Neuronal stem cell (in vitro differentiated cells): Measurements from ENCODE around the gene DHX58.

ENCODE experiments used
- DNase-seq: peaks from one replicate; pipeline ENCODE4 v3.0.0-alpha.2; 2013; ENCODE audit warnings: low spot score
- H2AFZ ChIP-seq: one replicate; pipeline ENCODE4 v1.6.1; 2013; ENCODE audit warnings: mild to moderate bottlenecking, low read length, inconsistent platforms
- H2AK5ac ChIP-seq: 2 replicates; pipeline ENCODE4 v1.6.1; 2013; ENCODE audit warnings: low read depth, mild to moderate bottlenecking, inconsistent platforms, low read length, moderate library complexity, mixed read lengths
- H2BK120ac ChIP-seq: 2 replicates; pipeline ENCODE4 v1.6.1; 2013; ENCODE audit warnings: low read depth, mild to moderate bottlenecking, inconsistent platforms, low read length, moderate library complexity, mixed read lengths
- H2BK12ac ChIP-seq: one replicate; pipeline ENCODE4 v1.6.1; 2013; ENCODE audit warnings: low read length, inconsistent platforms
- H2BK15ac ChIP-seq: 2 replicates; pipeline ENCODE4 v1.6.1; 2013; ENCODE audit warnings: mild to moderate bottlenecking, low read length, inconsistent platforms, mixed read lengths
- H2BK5ac ChIP-seq: one replicate; pipeline ENCODE4 v1.6.1; 2013; ENCODE audit warnings: inconsistent platforms, mild to moderate bottlenecking, low read length, moderate library complexity
- H3K14ac ChIP-seq: one replicate; pipeline ENCODE4 v1.6.1; 2013; ENCODE audit warnings: low read length, inconsistent platforms
- H3K18ac ChIP-seq: 2 replicates; pipeline ENCODE4 v1.6.1; 2013; ENCODE audit warnings: low read length, inconsistent platforms
- H3K23ac ChIP-seq: 2 replicates; pipeline ENCODE4 v1.6.1; 2013; ENCODE audit warnings: low read depth, mild to moderate bottlenecking, mixed read lengths, low read length, inconsistent platforms; ENCODE audit not compliant: poor library complexity
- H3K27ac ChIP-seq: replicated peaks from 3 replicates; pipeline ENCODE4 v1.5.1; 2013; ENCODE audit warnings: low read length, inconsistent platforms
- H3K27me3 ChIP-seq, 3 experiments: 2 replicates each; pipeline ENCODE4 v1.6.1; 2013; ENCODE audit warnings: low read length in 3 of 3, mild to moderate bottlenecking in 2 of 3, inconsistent platforms in 1 of 3, low read depth in 1 of 3, mixed read lengths in 1 of 3, moderate library complexity in 1 of 3; ENCODE audit not compliant: control insufficient read depth in 3 of 3, insufficient read depth in 3 of 3
- H3K36me3 ChIP-seq, 2 donors: replicated peaks in 1 of 2; 2 replicates each; pipeline ENCODE4 v1.6.1; 2013; ENCODE audit warnings: low read length in 2 of 2; ENCODE audit not compliant: control insufficient read depth in 2 of 2, insufficient read depth in 2 of 2
- H3K4ac ChIP-seq: 2 replicates; pipeline ENCODE4 v1.6.1; 2013; ENCODE audit warnings: inconsistent platforms, mild to moderate bottlenecking, low read length, moderate library complexity
- H3K4me1 ChIP-seq, 2 donors: 1 replicate in 1 of 2; 2 replicates in 1 of 2; pipeline ENCODE4 v1.6.1; 2013; ENCODE audit warnings: low read length in 2 of 2, low read depth in 1 of 2; ENCODE audit not compliant: control insufficient read depth in 2 of 2, insufficient read depth in 1 of 2
- H3K4me2 ChIP-seq: one replicate; pipeline ENCODE4 v1.6.1; 2013; ENCODE audit warnings: mild to moderate bottlenecking, low read length, inconsistent platforms; ENCODE audit not compliant: insufficient read depth, poor library complexity, severe bottlenecking
- H3K4me3 ChIP-seq, 2 donors: 2 replicates each; pipeline ENCODE4 v1.5.1; 2013; ENCODE audit warnings: low read length in 2 of 2, mild to moderate bottlenecking in 2 of 2, inconsistent platforms in 1 of 2, moderate library complexity in 1 of 2
- H3K79me1 ChIP-seq: one replicate; pipeline ENCODE4 v1.6.1; 2013; ENCODE audit warnings: low read depth, mild to moderate bottlenecking, inconsistent platforms, low read length, moderate library complexity
- H3K9ac ChIP-seq: one replicate; pipeline ENCODE4 v1.6.1; 2013; ENCODE audit warnings: mild to moderate bottlenecking, low read depth, low read length, inconsistent platforms; ENCODE audit not compliant: poor library complexity
- H3K9me3 ChIP-seq, 2 donors: replicated peaks in 1 of 2; 2 replicates each; pipeline versions ENCODE3 to v1.6.1; 2013; ENCODE audit warnings: low read length in 2 of 2, mild to moderate bottlenecking in 2 of 2, inconsistent platforms in 1 of 2, low read depth in 1 of 2, mixed read lengths in 1 of 2, moderate library complexity in 1 of 2; ENCODE audit not compliant: control insufficient read depth in 2 of 2, insufficient read depth in 1 of 2
- H4K8ac ChIP-seq: one replicate; pipeline ENCODE4 v1.6.1; 2013; ENCODE audit warnings: low read depth, mild to moderate bottlenecking, inconsistent platforms, low read length, moderate library complexity
- H4K91ac ChIP-seq: one replicate; pipeline ENCODE4 v1.6.1; 2013; ENCODE audit warnings: low read length, low read depth, mild to moderate bottlenecking, inconsistent platforms; ENCODE audit not compliant: poor library complexity
- WGBS, 2 donors: extraction: QIAGEN DNeasy Blood & Tissue Kit; methylation state at CpG; one replicate each; pipeline ENCODE4 v1.1.7; 2013; ENCODE audit warnings: missing lambda C conversion rate in 2 of 2, mixed read lengths in 1 of 2; ENCODE audit not compliant: insufficient read length in 2 of 2, insufficient replicate concordance in 1 of 2; ENCODE audit errors: extremely low coverage in 2 of 2; 5-methylcytosine and 5-hydroxymethylcytosine counted together

DHX58 gene

GRCh38 chr17:42078396-42079043 is 34.0 kb downstream of the DHX58 start:
- H3K79me1 ChIP-seq, result no peaks in the 10 kb centered on the region
- no peak overlapping the region for H2AK5ac ChIP-seq
- H2BK15ac ChIP-seq, result no peak overlapping the region
- H3K36me3 ChIP-seq, result no peaks in the 10 kb centered on the region
- H3K27me3 ChIP-seq, result peaks cover 0 to 33% (median 5%) of the 10 kb centered on the region in 3 experiments
- no peak overlapping the region for H2BK5ac ChIP-seq
- H3K4me2 ChIP-seq, result no peak overlapping the region
- no CpG with 5 or more reads among the region's 8 CpGs for WGBS, 2 donors
- H3K9me3 ChIP-seq, result no peaks in the 10 kb centered on the region
- peak overlapping the region; percentile 45 for H3K18ac ChIP-seq
- no peak overlapping the region for H4K91ac ChIP-seq
- no peak for DNase-seq
- H3K4me1 ChIP-seq, result no peaks in the 10 kb centered on the region
- no peak overlapping the region for H2BK120ac ChIP-seq
- H3K4ac ChIP-seq, result no peak overlapping the region
- no peak overlapping the region for H3K27ac ChIP-seq
- H3K14ac ChIP-seq, result no peak overlapping the region
- H2BK12ac ChIP-seq, result no peak overlapping the region
- H2AFZ ChIP-seq, result no peak overlapping the region
- no peak overlapping the region for H3K4me3 ChIP-seq
- H3K9ac ChIP-seq, result no peak overlapping the region
- no peak overlapping the region for H3K23ac ChIP-seq
- no peak overlapping the region for H4K8ac ChIP-seq

- no peak overlapping the region for H3K4me3 ChIP-seq
- H4K91ac ChIP-seq, result no peak overlapping the region
- H3K4me2 ChIP-seq, result no peak overlapping the region
- no peak overlapping the region for H3K23ac ChIP-seq
- H2BK15ac ChIP-seq, result no peak overlapping the region
- peak overlapping the region; percentile 25 for H3K18ac ChIP-seq
- H3K4me1 ChIP-seq, result no peaks in the 10 kb centered on the region
- H3K9ac ChIP-seq, result no peak overlapping the region
- no peak overlapping the region for H3K14ac ChIP-seq
- H3K36me3 ChIP-seq, result no peaks in the 10 kb centered on the region
- DNase-seq, result no peak
- H3K4ac ChIP-seq, result no peak overlapping the region
- no peaks in the 10 kb centered on the region for H3K79me1 ChIP-seq
- H3K27ac ChIP-seq, result no peak overlapping the region
- peaks cover 0 to 40% (median 11%) of the 10 kb centered on the region in 3 experiments for H3K27me3 ChIP-seq
- no peak overlapping the region for H2BK120ac ChIP-seq
- peak overlapping the region; percentile 27 for H2AK5ac ChIP-seq
- H2AFZ ChIP-seq, result no peak overlapping the region
- H4K8ac ChIP-seq, result no peak overlapping the region
- no CpG with 5 or more reads among the region's 5 CpGs for WGBS, 2 donors
- no peak overlapping the region for H2BK12ac ChIP-seq
- no peak overlapping the region for H2BK5ac ChIP-seq
- no peaks in the 10 kb centered on the region for H3K9me3 ChIP-seq
Observed at GRCh38 chr17:42077755-42078154, 34.8 kb downstream of the DHX58 start.

GRCh38 chr17:42076797-42077559 is 35.5 kb downstream of the DHX58 start:
- peaks cover 0 to 48% (median 19%) of the 10 kb centered on the region in 3 experiments for H3K27me3 ChIP-seq
- H3K23ac ChIP-seq, result no peak overlapping the region
- no CpG with 5 or more reads among the region's 4 CpGs for WGBS, 2 donors
- no peak for DNase-seq
- no peak overlapping the region for H2AFZ ChIP-seq
- H3K36me3 ChIP-seq, result no peaks in the 10 kb centered on the region
- H3K27ac ChIP-seq, result no peak overlapping the region
- no peaks in the 10 kb centered on the region for H3K79me1 ChIP-seq
- no peak overlapping the region for H4K8ac ChIP-seq
- H3K4ac ChIP-seq, result no peak overlapping the region
- H3K14ac ChIP-seq, result no peak overlapping the region
- no peak overlapping the region for H2BK5ac ChIP-seq
- no peak overlapping the region for H3K4me2 ChIP-seq
- H3K9me3 ChIP-seq, result no peaks in the 10 kb centered on the region
- no peak overlapping the region for H3K18ac ChIP-seq
- H2AK5ac ChIP-seq, result no peak overlapping the region
- H2BK15ac ChIP-seq, result no peak overlapping the region
- no peak overlapping the region for H4K91ac ChIP-seq
- no peak overlapping the region for H3K4me3 ChIP-seq
- H2BK120ac ChIP-seq, result no peak overlapping the region
- H3K4me1 ChIP-seq, result peaks cover 0 to 2% of the 10 kb centered on the region in 2 donors
- H3K9ac ChIP-seq, result no peak overlapping the region
- H2BK12ac ChIP-seq, result no peak overlapping the region

- Histone ChIP-seq H3K27ac (no peak overlapping the region), H4K8ac (no peak overlapping the region), H3K4ac (no peak overlapping the region), H2BK12ac (no peak overlapping the region), H3K4me2 (no peak overlapping the region), H3K79me1 (no peaks in the 10 kb centered on the region), H3K23ac (no peak overlapping the region), H2AFZ (no peak overlapping the region), H3K4me3 (no peak overlapping the region), H4K91ac (no peak overlapping the region), H2AK5ac (no peak overlapping the region), H3K4me1 (peaks cover 0 to 6% of the 10 kb centered on the region in 2 donors), H3K18ac (no peak overlapping the region), H3K14ac (no peak overlapping the region), H2BK120ac (no peak overlapping the region), H2BK15ac (no peak overlapping the region), H3K36me3 (no peaks in the 10 kb centered on the region), H3K27me3 (peaks cover 0 to 60% (median 28%) of the 10 kb centered on the region in 3 experiments), H3K9ac (no peak overlapping the region), H3K9me3 (no peaks in the 10 kb centered on the region), H2BK5ac (no peak overlapping the region)
- no peak for DNase-seq
- WGBS, 2 donors, result no CpG with 5 or more reads among the region's 6 CpGs
Observed at GRCh38 chr17:42075789-42076188, 36.7 kb downstream of the DHX58 start.
